Esophagus muscularis mucosa (tissue), 3 donors: ENCODE data around the gene TRPM3.

Experiments
- EP300 ChIP-seq: sonication (generic); formaldehyde crosslinking; IDR thresholded peaks from one replicate; pipeline ENCODE4 v1.6.1; 2017; ENCODE audit warnings: antibody characterized with exemption
- TF ChIP-seq, protein P1 (sequence below), 3 experiments: fragments of 200-600 bp in 2 of 3; fragments of 450-650 bp in 1 of 3; sonication (generic) in 2 of 3; IDR thresholded peaks; one replicate each; pipeline ENCODE4 v1.5.1; 2017 to 2019; ENCODE audit warnings: antibody characterized with exemption in 3 of 3, mild to moderate bottlenecking in 2 of 3, moderate library complexity in 1 of 3

DNA sequence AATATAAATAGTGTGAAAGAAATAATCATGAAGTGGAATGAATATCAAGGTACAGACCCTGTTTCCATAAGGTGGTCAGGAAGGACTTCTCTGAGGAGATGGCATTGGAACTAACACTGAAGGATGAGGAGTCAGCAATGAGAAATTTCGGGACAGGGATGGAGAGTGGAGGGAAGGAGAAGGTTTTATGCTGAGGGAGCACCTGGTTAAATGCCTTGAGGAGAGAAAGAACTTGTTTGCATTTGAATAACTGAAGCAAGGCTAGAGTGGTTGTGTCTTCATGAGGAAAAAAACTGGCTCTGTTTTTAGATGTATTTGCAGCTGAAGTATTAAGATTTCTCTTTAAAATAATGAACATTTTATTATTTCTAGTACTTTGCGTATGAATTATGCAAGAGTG lies 180.8 kb downstream of the TRPM3 start:
- no peak for TF ChIP-seq EP300
- TF ChIP-seq, protein P1, sequence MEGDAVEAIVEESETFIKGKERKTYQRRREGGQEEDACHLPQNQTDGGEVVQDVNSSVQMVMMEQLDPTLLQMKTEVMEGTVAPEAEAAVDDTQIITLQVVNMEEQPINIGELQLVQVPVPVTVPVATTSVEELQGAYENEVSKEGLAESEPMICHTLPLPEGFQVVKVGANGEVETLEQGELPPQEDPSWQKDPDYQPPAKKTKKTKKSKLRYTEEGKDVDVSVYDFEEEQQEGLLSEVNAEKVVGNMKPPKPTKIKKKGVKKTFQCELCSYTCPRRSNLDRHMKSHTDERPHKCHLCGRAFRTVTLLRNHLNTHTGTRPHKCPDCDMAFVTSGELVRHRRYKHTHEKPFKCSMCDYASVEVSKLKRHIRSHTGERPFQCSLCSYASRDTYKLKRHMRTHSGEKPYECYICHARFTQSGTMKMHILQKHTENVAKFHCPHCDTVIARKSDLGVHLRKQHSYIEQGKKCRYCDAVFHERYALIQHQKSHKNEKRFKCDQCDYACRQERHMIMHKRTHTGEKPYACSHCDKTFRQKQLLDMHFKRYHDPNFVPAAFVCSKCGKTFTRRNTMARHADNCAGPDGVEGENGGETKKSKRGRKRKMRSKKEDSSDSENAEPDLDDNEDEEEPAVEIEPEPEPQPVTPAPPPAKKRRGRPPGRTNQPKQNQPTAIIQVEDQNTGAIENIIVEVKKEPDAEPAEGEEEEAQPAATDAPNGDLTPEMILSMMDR (IDR thresholded peaks at IDR 0.05): no peak
